M059J (cell line): ENCODE data around the gene WDR47. TPM values are rescaled to one million over a fixed set of nuclear protein-coding genes. Genes with fewer than 3 reads are reported as not detected.
"Not testable (repeated sequence)": the region's sequence is repeated elsewhere in the genome, so short reads cannot be mapped to it uniquely, and the experiment has no call there.

Experiments used
- DNase-seq: peaks from one replicate; pipeline ENCODE4 v3.0.0-alpha.2; 2012; ENCODE audit warnings: low read depth
- total RNA-seq: library from RNA; depleted of rRNA; stranded (reverse); fragments of >200 nt; shearing (Covaris generic); gene quantifications from 2 replicates; pipeline ENCODE4 v1.2.3, GENCODE V29; 2014; rRNA removed

Gene WDR47
- total RNA-seq, 1 experiment from 2014 or later, result 14.6 TPM

- no peak for DNase-seq
Measured at GRCh38 chr1:108962681-108963051, 79.2 kb downstream of the WDR47 start.

- no peak for DNase-seq
Measured at GRCh38 chr1:108961752-108962486, 80.0 kb downstream of the WDR47 start.

GRCh38 chr1:108961198-108961597 is 80.7 kb downstream of the WDR47 start:
- DNase-seq, result no peak

GRCh38 chr1:108960719-108961118 is 81.2 kb downstream of the WDR47 start:
- DNase-seq, result no peak

GRCh38 chr1:108957888-108958287 is 84.0 kb downstream of the WDR47 start:
- DNase-seq, result no peak

- no peak for DNase-seq
Measured at GRCh38 chr1:108955881-108956280, 86.0 kb downstream of the WDR47 start.

- no peak for DNase-seq
Measured at GRCh38 chr1:108955111-108955510, 86.8 kb downstream of the WDR47 start.

- DNase-seq, result no peak
Measured at GRCh38 chr1:108953452-108953851, 88.5 kb downstream of the WDR47 start.

GRCh38 chr1:108951242-108951641 is 90.7 kb downstream of the WDR47 start:
- no peak for DNase-seq

- no peak for DNase-seq
Measured at GRCh38 chr1:108949044-108949443, 92.9 kb downstream of the WDR47 start.

- DNase-seq, result no peak
Measured at GRCh38 chr1:108947871-108948525, 93.9 kb downstream of the WDR47 start.

- no peak for DNase-seq
Measured at GRCh38 chr1:108936170-108936569, 105.7 kb downstream of the WDR47 start.

- no peak for DNase-seq
Measured at GRCh38 chr1:108933944-108934343, 108.0 kb downstream of the WDR47 start.

- not testable (repeated sequence) for DNase-seq
Measured at GRCh38 chr1:108927565-108927964, 114.3 kb downstream of the WDR47 start.

- DNase-seq, result no peak
Measured at GRCh38 chr1:108925920-108926319, 116.0 kb downstream of the WDR47 start.

Other genes starting within 250 kb of the WDR47 start
- 0.37 and 2.3 TPM in 2 replicates for gene AKNAD1, start 185.0 kb downstream of the WDR47 start, total RNA-seq
- 50.1 and 69.1 TPM in 2 replicates for gene GPSM2, start 165.1 kb downstream of the WDR47 start, total RNA-seq
- gene CLCC1, start 78.6 kb downstream of the WDR47 start, total RNA-seq, result 29.2 and 35.4 TPM in 2 replicates
- 73.4 and 97.8 TPM in 2 replicates for gene TAF13, start 33.9 kb upstream of the WDR47 start, total RNA-seq
- gene TMEM167B, start 48.7 kb upstream of the WDR47 start, total RNA-seq, result 38.5 and 44.8 TPM in 2 replicates
- 0.84 and 1.1 TPM in 2 replicates for gene ELAPOR1, start 72.0 kb upstream of the WDR47 start, total RNA-seq
- 110 and 149 TPM in 2 replicates for gene SARS1, start 171.8 kb upstream of the WDR47 start, total RNA-seq
- gene CELSR2, start 207.4 kb upstream of the WDR47 start, total RNA-seq, result 3.7 and 6.9 TPM in 2 replicates
- gene PSRC1, start 241.0 kb upstream of the WDR47 start, total RNA-seq, result 68.3 and 83.5 TPM in 2 replicates